ENCODE data around the gene DSCAM. TPM values are rescaled to one million over a fixed set of nuclear protein-coding genes. Genes with fewer than 3 reads are reported as not detected.

Gene DSCAM
- total RNA-seq, 1 experiment from 2014 or later = not detected

DNA sequence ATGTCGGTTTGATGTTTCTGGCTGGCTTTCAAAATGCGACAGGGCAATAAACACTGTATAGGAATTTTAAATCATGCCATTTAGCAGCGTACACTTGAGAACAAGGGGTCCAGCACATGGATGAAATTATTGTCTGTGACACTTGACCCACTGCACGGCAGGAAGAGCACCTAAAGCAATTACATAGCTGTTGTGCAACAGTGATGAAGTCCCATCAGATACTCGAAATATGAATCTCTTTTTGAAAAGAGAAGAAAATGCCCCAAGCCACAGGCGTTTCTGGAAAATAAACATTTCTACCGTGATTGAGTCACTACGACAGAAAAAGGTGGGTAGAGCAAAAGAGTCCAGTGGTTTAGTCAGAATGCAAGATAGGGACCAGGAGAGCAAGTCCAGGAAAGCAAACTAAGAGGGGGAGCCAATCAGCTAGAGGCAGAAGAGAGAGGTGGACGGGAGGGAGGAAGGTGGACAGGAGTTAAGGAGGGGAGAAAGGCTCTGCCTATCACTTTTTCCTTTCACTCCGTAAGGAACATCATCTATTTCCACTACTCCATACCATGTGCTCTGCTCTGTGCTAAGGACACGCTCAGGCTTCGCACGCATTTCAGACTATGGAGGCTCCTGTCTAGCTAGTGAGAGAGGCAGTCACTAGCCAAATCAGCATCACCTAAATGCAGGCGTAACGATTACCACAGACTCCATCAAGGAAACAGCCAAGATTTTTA, 6.4 kb downstream of the DSCAM start:
- DNase-seq (ENCODE audit: low spot score) = no peak

DNA sequence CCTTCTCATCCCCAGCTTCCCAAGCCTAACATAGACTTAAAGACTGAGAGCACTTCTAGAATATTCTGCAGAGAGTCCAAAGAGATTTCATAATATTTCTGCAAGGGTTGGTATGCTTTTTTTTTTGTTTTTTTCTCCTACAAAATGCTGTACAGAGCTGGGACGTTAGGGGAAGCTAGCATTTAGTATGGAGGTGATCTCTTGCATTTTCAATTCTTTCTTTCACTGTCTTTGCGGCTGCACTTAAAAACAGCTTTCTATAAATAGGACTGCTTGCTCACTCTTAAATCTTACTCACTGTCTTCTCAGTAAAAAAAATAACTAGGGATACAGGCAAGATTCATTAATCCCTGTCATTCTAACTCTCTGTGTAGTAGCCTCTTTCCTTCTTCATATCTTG, 7.4 kb downstream of the DSCAM start:
- DNase-seq (ENCODE audit: low spot score) = no peak

DNA sequence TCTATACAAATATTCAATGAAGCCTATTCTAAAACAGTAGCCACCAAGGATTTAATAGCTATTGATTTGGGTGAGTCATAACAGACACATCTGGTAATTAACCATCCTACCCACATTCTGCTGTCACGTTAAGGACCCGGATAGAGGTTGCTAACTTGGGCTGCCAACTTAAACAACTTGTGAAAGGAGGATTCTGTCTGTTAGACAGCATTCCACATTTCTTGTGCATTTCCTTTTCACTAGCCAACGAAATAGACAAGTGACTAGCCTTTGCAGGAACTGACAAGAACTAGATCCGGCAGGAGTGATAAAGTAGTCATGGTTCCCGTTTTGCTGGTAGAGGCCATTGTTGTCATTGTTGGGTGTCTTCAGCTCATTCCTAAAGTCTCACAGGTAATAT, 9.5 kb downstream of the DSCAM start:
- DNase-seq (ENCODE audit: low spot score) = no peak

DNA sequence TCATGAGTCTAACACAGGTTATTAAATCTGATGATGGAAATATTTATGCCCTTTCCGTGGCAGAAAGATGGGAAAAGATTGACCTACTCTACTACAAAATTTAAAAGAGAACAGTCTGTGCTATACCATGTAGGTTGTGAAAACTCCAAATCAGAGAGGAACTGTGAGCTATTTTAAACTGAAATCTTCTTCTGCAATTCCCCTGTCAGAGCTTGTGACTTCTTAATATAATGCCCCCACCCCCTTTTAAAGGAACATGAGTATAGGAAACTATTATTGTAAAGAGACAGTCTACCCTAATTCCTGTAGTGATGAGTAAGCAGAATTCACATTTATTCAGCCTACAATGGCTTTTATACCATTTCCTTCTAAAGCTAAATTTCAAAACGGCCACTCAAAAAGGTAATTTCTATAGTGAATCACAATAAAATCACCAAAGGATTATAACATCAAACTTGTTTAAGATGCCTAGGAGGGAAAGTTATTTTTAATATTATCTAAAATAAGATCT, 11.7 kb downstream of the DSCAM start:
- DNase-seq (ENCODE audit: low spot score) = no peak

DNA sequence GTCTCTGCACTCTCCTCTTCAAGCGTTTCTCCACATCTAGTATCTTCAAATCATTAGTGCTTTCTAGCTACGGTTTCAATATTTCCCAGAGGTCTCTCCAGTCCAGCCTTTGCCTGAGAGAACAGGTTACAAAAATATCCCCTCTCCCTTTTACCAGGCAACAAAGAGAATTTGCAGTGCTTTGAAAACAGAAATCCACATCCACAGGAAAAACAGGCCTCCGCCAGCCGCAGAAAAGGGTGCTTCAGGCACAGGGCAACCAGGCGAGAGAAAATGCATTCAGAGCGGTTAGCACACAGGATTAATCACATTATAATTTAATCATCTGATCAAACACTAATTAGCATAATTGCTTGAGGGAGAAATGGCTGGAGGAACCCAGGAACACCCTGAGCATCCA, 13.8 kb downstream of the DSCAM start:
- no peak for DNase-seq (ENCODE audit: low spot score)

DNA sequence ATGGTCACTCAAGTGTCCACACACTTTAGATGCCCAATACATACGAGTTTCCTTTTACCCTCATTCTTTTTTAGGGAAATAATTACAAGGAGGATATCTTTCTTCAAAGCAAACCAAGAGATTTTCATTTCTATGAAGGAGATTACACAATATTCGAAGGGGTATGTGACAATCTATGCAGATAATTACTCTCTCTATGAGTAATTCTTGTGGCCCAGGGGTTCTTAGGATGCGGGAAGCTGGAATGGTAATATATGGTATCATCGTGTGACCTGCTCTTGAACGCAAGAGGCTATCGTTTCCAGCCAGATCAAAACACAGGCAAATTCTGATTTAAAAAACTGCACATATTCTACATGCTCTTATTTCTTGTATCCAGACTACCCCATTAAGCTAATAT, 14.6 kb downstream of the DSCAM start:
- no peak for DNase-seq (ENCODE audit: low spot score)

DNA sequence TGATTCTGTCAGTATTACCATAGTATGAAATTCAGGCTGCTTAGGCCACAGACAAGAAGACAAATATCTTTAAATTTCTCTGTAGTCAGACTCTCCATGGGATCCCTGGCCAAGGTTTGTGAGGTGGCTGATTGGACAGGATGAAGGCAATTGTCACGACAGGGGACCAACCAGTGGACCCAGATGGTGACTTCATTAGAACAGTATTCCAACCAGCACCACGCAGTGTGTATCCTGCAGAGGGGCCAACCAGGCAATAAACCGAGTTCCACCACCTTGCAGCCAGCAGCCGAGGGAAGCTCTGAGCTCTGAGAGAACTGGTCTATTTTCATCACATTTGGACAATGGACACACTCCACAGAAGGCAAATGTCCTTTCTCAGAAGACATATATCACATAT, 16.1 kb downstream of the DSCAM start:
- DNase-seq (ENCODE audit: low spot score) = no peak

DNA sequence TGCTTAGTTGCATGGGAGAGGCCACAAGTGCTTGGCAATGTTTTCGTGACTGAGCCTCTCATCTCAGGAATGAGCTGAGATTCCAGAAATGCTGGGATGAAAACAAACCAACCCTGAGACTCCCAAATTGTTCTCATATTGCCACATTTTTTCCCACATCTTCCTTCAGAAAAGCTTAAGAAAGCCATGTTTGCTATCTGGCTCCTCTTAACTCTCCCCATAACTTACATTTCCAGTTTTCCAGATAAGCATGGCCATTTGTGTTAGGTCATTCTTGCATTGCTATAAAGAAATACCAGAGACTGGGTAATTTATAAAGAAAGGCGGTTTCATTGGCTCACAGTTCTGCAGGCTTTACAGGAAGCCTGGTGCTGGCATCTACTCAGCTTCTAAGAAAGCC, 17.2 kb downstream of the DSCAM start:
- DNase-seq (ENCODE audit: low spot score) = no peak

DNA sequence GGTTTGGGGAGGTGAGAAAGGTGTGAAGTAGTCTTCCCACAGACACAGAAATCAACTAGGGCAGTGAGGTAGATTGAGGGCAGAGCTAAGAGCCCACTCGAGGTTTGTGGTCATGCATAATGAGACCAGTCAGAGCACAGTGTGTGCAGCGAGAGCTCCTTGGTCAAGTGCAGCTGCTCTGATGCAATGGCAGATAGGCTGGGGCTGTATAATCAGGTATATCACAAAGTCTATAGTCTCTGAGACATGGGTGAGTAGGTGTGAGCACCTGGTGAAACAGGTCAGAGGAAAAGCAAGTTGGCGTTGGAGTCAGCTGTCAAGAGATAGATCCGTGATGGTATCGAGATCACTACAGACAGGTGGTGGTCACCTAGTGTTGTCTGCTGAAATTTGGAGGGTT, 17.6 kb downstream of the DSCAM start:
- DNase-seq (ENCODE audit: low spot score) = no peak

DNA sequence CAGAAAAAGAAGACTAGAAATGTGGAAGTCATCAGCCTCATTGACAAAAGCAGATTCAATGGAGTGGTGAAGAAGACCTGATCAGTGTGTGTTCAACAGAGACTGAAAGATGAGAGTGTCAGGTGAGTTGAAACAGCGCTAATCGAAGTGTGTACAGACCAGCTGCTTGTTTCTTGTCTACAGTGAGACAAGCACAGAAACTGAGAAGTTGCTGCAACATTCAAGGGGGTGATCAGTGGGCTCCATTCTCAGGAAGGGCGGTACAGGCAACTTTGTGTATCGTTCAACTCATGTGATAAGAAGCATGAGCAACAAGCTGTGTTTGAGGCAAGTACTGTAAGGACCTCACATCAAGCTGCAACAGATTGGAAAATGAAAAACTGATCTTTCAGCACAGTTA, 19.4 kb downstream of the DSCAM start:
- DNase-seq (ENCODE audit: low spot score) = no peak

DNA sequence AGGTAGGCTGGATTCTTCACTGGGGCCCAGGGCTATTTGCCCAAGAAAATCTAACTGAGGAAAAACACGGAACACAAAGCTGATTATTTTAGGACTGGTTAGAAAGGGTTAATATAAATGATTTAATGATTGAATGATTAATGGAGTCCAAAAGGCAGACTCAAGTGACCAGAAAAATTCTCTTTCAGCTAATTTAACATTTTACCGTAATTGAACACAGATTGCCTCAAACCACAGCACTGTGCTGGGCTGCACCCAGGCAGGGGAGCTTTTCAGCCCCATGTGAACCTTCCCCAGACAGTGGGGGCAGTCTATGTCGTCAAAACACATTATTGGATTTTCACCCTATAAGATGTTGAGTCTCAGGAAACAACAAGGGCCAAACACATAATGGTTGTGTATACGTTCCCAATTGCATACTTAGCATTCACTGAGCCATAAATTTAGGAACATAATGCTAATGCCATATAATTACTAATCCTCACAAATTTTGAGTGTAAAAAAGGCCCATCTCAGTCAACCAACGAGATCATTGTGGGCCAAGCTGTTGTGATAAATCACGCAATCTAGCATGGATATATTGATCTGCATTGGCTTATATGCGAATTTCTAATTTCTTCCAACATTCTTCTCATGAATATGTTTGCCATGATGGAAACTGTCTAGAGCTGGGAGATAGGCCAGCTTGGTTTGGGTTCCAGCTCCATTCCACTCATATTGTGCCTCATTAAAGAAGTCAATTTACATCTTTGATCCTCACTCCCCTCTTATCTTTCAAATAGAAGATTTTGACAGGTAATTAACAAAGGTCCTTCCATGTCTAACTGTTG, 27.7 kb downstream of the DSCAM start:
- no peak for DNase-seq (ENCODE audit: low spot score)

DNA sequence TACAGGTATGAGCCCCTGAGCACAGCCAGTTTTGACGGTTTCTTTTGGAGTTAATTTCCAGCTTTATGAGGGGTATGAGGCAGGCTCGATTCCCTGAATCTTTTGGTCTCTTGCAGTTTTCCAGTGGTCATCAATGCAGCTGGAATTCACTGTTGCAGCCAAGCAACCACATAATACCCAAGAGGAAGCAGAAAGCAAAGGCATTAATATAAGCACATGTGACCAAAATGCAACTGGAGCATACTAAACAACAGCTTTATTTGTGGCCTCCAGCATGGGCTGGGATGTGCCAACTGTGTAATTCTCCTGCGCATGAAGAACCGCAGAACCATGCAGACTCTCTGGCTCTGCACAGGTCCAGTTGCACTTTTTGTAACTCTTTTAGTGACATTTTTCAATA, 33.0 kb downstream of the DSCAM start:
- no peak for DNase-seq (ENCODE audit: low spot score)

DNA sequence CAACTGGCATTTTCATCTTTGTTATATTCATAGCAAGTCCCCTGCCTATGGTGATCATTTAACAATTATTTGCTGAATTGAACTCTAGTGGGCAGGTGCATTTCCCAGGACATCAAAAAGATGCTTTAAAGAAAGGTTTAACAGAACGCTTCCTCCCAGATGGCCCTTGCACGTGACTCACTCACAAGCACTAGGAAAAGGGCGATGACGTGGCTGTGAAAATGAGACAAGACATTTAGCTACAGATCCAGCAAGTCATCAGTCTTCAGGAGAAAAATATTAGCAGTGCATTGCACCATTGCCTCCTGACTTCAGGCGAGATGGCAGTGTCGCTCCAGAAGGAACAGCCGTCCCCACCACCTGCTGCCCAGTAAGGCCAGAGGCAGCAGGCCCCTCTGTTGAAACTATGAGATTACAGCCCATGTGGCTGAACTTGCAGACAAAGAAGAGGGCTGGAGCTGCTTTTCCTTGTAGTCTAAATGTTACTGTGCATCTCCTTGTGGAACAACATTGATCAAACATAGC, 37.2 kb downstream of the DSCAM start:
- DNase-seq (ENCODE audit: low spot score) = no peak

DNA sequence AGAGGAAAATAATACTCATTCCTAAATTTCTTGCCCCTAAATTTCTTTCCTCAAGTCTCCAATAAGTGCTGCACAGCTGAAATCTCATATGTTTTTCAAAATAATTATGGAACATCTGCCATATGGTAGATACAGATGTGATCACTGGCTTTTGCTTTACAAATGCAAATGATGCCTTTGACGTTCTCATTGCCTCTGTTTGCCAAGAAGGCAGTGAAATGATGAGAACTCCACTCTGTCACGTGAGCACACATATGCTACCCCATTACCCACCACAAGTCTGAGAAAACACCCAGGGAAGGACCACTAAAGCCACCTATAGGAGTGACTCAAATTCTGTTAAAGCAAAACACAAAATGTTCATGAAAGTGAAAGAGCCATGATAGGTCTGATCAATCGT, 43.9 kb downstream of the DSCAM start:
- no peak for DNase-seq (ENCODE audit: low spot score)

DNA sequence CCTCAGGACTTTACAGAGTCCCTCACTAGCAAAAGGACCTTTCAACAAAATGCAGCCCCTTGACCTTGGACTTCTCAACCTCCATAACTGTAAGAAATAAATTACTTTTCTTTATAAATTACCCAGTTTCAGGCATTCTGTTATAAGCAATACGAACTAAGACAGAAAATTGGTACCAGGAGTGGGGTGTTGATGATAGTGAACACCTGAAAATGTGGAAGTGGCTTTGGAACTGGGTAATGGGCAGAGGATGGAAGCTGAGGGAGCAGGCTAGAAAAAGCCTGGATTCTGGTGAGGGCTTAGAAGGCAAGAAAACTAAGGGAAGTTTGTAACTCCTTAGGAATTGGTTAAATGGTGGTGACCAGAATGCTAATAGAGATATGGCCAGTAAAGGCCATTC, 46.8 kb downstream of the DSCAM start:
- no peak for DNase-seq (ENCODE audit: low spot score)

DNA sequence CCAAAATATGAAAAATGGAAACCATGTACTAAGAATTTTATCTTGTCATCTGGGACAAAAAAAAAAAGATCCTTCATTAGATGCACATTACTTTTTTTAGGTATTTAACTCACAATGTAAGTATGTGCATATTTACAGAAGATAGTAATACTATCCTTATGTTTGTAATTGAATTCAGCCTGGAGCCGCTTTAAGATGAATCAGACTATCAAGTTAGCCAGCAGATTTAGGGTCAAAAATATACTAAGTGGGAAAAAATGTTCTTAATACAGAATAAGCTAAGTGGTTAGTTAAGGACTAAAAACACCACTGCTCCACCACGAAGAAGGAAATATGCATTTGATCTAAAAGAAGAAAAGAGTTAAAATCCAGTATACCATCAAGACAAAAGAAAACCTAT, 49.1 kb downstream of the DSCAM start:
- no peak for DNase-seq (ENCODE audit: low spot score)

DNA sequence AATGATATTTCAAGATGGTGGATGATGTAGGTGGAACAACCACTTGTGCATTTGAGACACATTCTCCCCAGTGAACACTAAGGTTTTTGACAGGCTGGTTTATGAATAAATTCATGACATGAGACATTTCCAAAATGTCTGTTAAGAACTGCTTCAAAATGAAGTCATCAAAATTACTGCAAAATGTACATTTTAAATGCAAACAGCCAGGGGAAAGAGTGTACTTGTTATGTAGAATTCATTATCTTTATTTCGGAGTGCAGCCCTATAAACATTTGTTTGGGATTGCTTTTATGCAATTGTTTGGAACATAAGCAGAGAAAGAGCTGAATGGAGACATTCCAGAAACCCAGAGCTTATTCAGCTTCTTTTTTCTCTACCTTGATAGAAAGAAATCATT, 49.5 kb downstream of the DSCAM start:
- no peak for DNase-seq (ENCODE audit: low spot score)

DNA sequence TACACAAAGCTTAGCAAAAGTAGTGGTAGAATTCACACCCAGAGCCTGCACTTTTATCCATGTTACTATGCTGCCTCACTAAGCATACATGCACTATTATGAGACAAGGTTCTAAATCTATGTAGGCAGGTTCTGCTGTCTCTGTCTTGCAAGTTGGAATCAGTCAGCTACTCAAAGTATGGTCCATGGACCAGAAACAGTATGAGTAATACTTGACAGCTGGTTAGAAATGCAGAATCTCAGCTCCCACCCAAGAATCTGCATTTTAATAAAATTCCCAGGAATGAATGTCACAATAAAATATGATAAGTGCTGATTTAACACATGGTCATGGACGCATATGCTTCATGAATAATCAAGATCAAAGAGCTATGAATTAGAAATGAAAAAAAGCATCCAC, 50.5 kb downstream of the DSCAM start:
- no peak for DNase-seq (ENCODE audit: low spot score)

DNA sequence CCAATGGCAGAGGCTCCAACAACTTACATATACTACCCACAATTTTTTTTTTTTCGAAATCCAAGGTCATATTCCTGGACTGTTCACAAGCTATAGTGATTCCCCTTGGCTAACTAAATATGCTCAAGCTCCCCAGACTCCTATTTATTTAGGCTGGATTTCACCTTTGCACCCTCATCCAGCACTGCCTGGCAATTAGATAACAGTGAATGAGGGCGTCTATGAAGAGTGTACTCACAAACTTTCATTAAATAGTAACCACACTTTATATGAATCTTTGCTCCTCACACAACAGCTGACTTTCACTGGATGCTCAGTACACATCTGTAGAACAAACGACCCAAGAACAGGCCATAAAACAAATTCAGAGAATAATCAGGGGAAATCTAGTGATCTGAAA, 51.6 kb downstream of the DSCAM start:
- no peak for DNase-seq (ENCODE audit: low spot score)

DNA sequence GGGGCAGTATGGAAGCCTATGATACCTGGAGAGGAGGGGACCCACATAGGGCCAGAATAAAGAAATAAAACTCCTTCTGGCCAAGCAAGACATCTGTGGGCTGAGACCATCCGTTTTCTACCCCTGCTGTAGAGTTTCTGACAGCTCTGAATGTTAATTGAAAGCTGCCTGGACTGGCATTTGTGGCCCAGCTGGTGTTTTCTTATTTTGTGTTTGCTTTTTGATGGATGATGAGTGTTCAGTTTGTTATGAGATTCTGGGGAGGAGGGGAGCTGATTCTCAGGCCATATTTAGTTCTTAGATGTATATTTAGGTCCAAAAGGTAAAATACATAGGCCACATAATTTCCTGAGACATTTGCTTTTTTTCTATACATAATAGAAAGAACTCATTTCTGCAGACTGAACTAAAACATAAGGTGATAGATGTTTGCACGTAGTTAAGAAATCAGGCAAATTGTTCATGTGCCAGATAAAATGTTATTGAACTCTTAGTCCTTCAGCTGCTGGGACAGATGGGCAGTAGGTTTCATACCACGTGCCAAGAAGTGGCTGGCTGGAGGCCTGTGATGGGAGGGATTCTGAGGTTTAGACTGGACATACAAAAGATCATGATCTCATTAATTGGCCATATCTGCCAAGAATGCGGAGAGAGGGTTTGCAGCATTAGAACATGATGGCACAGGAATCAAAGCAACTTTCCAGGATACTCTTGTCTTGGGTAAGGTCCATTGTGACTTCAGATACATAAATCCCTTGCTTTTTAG, 54.1 kb downstream of the DSCAM start:
- no peak for DNase-seq (ENCODE audit: low spot score)

DNA sequence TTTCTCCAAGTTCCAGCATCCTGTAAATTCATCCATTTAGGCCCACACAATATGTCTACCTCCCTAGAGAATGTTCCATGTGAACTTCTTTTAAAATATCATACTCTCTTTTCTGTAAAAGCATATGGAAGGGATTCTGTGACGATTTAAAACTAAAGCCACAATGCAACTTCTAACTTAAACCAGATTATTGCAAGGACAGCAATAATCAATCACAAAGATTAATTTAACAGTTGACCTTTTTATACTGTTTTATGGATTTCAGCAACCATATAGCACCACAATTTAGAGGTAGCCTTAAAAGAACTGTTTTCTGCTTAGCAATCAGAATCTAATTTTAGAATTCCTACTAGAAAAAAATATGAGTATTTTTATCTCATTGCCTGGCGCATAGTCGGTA, 58.3 kb downstream of the DSCAM start:
- no peak for DNase-seq (ENCODE audit: low spot score)

DNA sequence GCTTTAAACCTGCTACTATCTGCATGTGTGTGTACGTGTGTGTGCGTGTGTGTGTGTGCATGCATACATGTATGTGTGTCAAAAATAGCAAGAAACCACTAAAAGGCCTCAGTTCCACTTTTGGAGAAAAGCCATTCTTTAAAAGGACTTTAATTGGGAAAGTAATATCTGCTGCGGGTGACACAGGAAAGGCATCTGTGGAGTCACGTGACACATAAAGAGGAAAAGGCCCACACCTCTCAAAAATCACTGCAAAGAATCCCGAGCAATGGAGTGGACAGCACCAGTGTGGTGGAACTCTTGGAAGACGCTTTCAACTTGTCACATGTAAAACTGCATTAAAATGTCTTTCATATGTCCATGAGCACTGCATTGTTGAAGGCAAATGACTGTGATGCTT, 63.6 kb downstream of the DSCAM start:
- DNase-seq (ENCODE audit: low spot score) = no peak
